ENCODE measurements around the gene TAF11L3. TPM values are rescaled to one million over a fixed set of nuclear protein-coding genes. Genes with fewer than 3 reads are reported as not detected.
"Not testable (repeated sequence)": the region's sequence is repeated elsewhere in the genome, so short reads cannot be mapped to it uniquely, and the experiment has no call there.

The TAF11L3 gene
- not detected for polyA plus RNA-seq (2013, experiment 1 of 2)
- not detected for polyA plus RNA-seq (2013, experiment 2 of 2)

DNA sequence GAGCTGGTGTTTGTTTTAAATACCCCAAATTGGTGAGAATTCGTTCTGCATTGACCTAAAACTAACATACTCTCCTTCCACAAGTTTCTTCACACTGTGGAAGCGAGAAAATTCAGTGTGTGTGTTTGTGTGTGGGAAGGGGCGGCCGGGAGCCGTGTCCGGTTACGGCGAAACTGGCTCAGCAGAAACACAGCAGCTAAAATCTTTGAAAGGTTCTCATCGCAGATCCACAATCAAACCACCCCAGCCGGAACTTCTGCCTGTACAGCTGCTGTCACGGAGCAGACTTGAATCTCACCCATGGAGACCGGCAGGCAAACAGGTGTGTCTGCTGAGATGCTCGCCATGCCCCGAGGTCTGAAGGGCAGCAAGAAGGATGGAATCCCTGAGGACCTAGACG, at the start of gene TAF11L3:
TAF11L3 (plus strand) TSS at position 301 of the 400 bp plus-strand sequence.
- H3K4me3 ChIP-seq (ENCODE audit: extremely low read depth, insufficient read depth, low read length, poor library complexity, severe bottlenecking); H3K36me3 ChIP-seq (ENCODE audit: control insufficient read depth, insufficient read depth, low read length); H3K4me1 ChIP-seq (ENCODE audit: control insufficient read depth, insufficient read depth, low read length, poor library complexity, severe bottlenecking); H3K27ac ChIP-seq (ENCODE audit: low read depth, low read length, severe bottlenecking); H3K9me3 ChIP-seq (ENCODE audit: control insufficient read depth, low read length): not testable (repeated sequence)
- WGBS, 2 experiments (ENCODE audit: insufficient coverage in 2 of 2) = no CpG with 5 or more reads among the region's 15 CpGs

DNA sequence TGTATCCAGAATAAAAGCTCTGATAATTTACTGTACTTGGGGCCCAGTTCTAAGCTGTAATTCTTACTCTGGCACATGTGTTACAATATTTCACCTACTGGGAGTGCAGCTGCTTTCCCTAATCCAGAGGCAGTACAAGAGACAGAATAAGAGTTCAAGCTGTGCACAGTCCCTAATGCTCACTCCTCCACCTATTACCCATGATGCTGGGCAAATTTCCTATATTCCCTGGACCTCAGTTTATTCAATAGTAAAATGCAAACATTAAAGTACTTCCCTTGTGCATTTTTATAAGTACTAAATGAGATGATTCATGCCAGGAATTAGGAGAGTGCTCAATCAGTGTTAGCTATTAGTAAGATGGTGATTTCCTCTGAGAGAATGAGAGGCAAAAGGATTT, 48.1 kb upstream of the TAF11L3 start:
- Histone ChIP-seq H3K9me3 (ENCODE audit: control insufficient read depth, low read length) (no peaks in the 10 kb centered on the region), H3K27ac (ENCODE audit: low read depth, low read length, severe bottlenecking) (no peak overlapping the region), H3K36me3 (ENCODE audit: control insufficient read depth, insufficient read depth, low read length) (no peaks in the 10 kb centered on the region), H3K4me1 (ENCODE audit: control insufficient read depth, insufficient read depth, low read length, poor library complexity, severe bottlenecking) (no peaks in the 10 kb centered on the region), H3K4me3 (ENCODE audit: extremely low read depth, insufficient read depth, low read length, poor library complexity, severe bottlenecking) (no peak overlapping the region)

DNA sequence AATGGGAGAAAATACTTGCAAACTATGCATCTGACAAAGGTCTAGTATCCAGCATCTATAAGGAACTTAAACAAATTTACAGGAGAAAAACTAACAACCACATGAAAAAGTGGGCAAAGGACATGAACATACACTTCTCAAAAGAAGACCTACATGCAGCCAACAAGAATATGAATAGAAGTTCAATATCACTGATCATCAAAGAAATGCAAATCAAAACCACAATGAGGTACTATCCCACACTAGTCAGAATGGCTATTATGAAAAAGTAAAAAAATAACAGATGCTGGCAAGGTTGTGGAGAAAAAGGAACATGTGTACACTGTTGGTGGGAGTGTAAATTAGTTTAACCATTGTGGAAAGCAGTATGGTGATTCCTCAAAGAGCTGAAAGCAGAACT, 43.1 kb upstream of the TAF11L3 start:
- H3K36me3 ChIP-seq (ENCODE audit: control insufficient read depth, insufficient read depth, low read length); H3K4me3 ChIP-seq (ENCODE audit: extremely low read depth, insufficient read depth, low read length, poor library complexity, severe bottlenecking); H3K27ac ChIP-seq (ENCODE audit: low read depth, low read length, severe bottlenecking); H3K4me1 ChIP-seq (ENCODE audit: control insufficient read depth, insufficient read depth, low read length, poor library complexity, severe bottlenecking); H3K9me3 ChIP-seq (ENCODE audit: control insufficient read depth, low read length): not testable (repeated sequence)

DNA sequence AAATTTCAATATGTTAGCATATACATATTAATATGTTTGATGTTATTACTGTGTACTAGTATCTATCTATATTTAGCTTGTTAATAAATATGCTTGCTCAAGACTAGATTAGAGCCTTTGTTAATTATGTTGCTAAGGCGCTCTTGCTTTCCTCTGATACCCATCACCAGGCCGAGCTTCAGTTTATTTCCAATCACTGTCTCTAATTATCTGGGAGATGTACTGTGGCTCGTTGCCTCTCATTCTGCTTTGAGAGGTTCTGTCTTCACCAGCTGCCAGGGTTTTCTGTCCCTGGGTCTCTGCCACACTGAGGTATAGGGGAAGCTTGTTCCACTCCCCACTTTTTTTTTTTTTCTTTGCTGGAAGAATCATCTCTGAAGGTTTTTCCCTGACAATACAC, 41.1 kb upstream of the TAF11L3 start:
- Histone ChIP-seq H3K4me1 (ENCODE audit: control insufficient read depth, insufficient read depth, low read length, poor library complexity, severe bottlenecking) (no peaks in the 10 kb centered on the region), H3K36me3 (ENCODE audit: control insufficient read depth, insufficient read depth, low read length) (no peaks in the 10 kb centered on the region), H3K4me3 (ENCODE audit: extremely low read depth, insufficient read depth, low read length, poor library complexity, severe bottlenecking) (no peak overlapping the region), H3K27ac (ENCODE audit: low read depth, low read length, severe bottlenecking) (no peak overlapping the region), H3K9me3 (ENCODE audit: control insufficient read depth, low read length) (no peaks in the 10 kb centered on the region)
- WGBS, 2 experiments (ENCODE audit: insufficient coverage in 2 of 2) = 93 to 100% methylated on average over 2 to 3 of the region's 3 CpGs

DNA sequence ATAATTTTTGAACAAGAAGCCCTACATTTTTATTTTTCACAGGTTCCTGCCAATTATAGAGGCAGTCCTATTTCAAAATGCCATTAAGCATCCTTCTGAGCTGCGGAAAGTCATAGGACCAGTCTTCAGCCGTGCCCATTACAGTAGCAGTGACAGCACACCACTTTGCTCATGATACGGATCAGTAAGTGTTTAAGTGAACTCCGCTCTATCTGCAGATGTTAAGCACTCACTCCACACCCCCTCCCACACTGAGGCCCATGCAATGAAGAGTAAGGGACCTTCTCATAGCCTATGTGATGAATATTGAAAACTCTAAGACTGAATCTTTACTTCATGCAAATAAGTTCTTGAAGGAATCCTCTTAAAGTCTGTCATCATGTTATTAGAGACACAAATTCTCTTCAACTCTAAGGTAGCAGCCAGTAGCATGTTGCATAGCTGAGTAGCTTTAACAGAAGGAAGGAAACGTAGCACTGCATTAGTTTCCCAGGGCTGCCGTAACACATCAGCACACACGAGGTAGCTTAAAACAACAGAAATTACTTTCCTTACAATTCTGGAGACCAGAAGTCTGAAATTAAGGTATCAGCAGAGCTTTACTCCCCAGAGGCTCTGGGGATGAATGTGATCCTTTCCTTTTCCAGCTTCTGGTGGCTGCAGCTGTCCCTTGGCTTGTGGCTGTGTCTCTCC, 40.4 kb upstream of the TAF11L3 start:
- 85 to 98% methylated on average over 4 to 6 of the region's 7 CpGs for WGBS, 2 experiments (ENCODE audit: insufficient coverage in 2 of 2)
- Histone ChIP-seq H3K9me3 (ENCODE audit: control insufficient read depth, low read length) (no peaks in the 10 kb centered on the region), H3K4me3 (ENCODE audit: extremely low read depth, insufficient read depth, low read length, poor library complexity, severe bottlenecking) (no peak overlapping the region), H3K4me1 (ENCODE audit: control insufficient read depth, insufficient read depth, low read length, poor library complexity, severe bottlenecking) (no peaks in the 10 kb centered on the region), H3K27ac (ENCODE audit: low read depth, low read length, severe bottlenecking) (no peak overlapping the region), H3K36me3 (ENCODE audit: control insufficient read depth, insufficient read depth, low read length) (no peaks in the 10 kb centered on the region)

DNA sequence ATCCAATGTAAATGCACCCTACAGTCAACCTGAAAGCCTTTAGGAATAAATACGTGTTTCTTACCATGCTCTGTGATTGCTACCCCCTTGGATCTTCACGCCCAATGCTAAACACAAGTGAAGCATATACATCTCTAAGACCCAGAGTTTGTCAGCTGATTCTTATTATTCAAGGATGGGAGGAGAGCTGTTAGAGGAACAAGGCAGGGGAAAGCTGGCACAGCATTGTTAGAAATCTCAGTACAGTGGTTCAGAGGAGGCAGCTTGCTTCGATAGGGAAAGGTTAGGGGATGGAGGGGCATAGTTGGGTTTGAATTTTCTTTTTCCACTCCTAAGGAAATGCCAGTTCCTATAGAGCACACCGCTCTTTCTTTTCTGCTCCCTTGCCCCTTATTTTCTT, 36.8 kb upstream of the TAF11L3 start:
- WGBS, 2 experiments (ENCODE audit: insufficient coverage in 2 of 2) = 66% methylated on average over 2 of the region's 4 CpGs; no CpG with 5 or more reads in 1 of the 2 experiments
- no peak overlapping the region for H3K27ac ChIP-seq (ENCODE audit: low read depth, low read length, severe bottlenecking)
- no peaks in the 10 kb centered on the region for H3K36me3 ChIP-seq (ENCODE audit: control insufficient read depth, insufficient read depth, low read length)
- H3K4me3 ChIP-seq (ENCODE audit: extremely low read depth, insufficient read depth, low read length, poor library complexity, severe bottlenecking) = no peak overlapping the region
- H3K4me1 ChIP-seq (ENCODE audit: control insufficient read depth, insufficient read depth, low read length, poor library complexity, severe bottlenecking) = no peaks in the 10 kb centered on the region
- H3K9me3 ChIP-seq (ENCODE audit: control insufficient read depth, low read length) = no peaks in the 10 kb centered on the region

DNA sequence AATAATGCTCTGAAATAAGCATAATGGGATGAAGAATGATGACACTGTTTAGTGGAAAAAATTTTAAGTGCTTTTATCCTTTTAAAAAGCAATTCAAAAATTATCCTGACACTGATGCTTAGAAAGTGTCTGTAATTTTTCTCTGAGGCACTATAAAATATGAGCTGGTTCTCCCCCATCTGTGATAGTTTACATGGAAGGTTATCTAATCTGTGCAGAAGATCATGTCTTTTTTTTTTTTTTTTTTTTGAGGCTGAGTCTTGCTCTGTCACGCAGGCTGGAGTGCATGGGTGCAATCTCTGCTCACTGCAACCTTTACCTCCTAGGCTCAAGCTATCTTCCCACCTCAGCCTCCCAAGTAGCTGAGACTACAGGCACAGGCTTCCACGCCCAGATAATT, 35.4 kb upstream of the TAF11L3 start:
- Histone ChIP-seq H3K4me3 (ENCODE audit: extremely low read depth, insufficient read depth, low read length, poor library complexity, severe bottlenecking) (no peak overlapping the region), H3K4me1 (ENCODE audit: control insufficient read depth, insufficient read depth, low read length, poor library complexity, severe bottlenecking) (no peaks in the 10 kb centered on the region), H3K9me3 (ENCODE audit: control insufficient read depth, low read length) (no peaks in the 10 kb centered on the region), H3K36me3 (ENCODE audit: control insufficient read depth, insufficient read depth, low read length) (no peaks in the 10 kb centered on the region), H3K27ac (ENCODE audit: low read depth, low read length, severe bottlenecking) (no peak overlapping the region)
- WGBS, 2 experiments (ENCODE audit: insufficient coverage in 2 of 2) = 80 to 83% methylated on average over 1 of the region's 2 CpGs

DNA sequence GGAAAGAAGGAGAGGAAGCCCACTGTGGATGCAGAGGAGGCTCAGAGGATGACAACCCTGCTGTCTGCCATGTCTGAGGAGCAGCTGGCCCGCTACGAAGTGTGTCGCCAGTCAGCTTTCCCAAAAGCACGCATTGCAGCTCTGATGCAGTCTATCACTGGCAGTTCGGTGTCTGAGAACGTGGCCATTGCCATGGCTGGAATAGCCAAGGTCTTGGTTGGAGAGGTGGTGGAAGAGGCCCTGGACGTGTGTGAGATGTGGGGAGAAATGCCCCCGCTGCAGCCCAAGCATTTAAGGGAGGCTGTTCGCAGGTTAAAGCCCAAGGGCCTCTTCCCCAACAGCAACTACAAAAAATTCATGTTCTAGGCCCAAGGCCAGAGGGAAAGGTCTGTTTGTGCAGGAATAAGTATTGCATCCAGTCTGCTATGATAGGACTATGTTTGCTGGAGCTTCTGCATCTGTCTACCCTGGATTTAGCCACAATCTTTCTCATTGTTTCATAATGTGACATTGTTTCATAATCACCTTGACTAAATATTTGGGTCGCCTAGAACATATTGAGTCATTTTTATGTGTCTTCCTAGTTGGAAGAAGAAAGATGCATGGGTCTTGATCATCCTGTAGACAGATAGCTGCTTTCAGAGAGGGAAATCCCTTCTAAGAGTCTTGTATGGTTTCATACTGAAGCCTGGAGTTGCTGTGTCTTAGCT, 31.5 kb upstream of the TAF11L3 start:
- WGBS, 2 experiments (ENCODE audit: insufficient coverage in 2 of 2) = 100% methylated on average over 4 of the region's 10 CpGs; no CpG with 5 or more reads in 1 of the 2 experiments

DNA sequence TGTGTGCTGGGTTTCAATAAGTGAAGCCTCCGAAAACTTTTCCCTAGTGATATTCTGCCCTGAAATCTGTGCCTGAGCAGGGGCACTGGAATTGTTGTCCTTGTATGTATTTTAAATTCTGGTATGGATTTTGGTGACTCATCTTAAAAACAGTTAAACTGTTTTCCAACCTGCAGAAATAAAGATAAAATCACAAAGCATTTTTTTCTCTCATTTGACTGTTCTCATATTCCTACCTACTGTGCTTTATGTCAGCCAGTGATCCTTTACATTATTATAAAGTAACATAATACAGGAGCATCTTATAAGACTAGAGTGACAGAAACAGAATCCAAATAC, 31.0 kb upstream of the TAF11L3 start:
- H3K27ac ChIP-seq (ENCODE audit: low read depth, low read length, severe bottlenecking) = no peak overlapping the region
- no peak overlapping the region for H3K4me3 ChIP-seq (ENCODE audit: extremely low read depth, insufficient read depth, low read length, poor library complexity, severe bottlenecking)
- WGBS, 2 experiments (ENCODE audit: insufficient coverage in 2 of 2) = 80% methylated on average over 1 of the region's 1 CpG; no CpG with 5 or more reads in 1 of the 2 experiments
- H3K9me3 ChIP-seq (ENCODE audit: control insufficient read depth, low read length) = no peaks in the 10 kb centered on the region
- no peaks in the 10 kb centered on the region for H3K4me1 ChIP-seq (ENCODE audit: control insufficient read depth, insufficient read depth, low read length, poor library complexity, severe bottlenecking)
- H3K36me3 ChIP-seq (ENCODE audit: control insufficient read depth, insufficient read depth, low read length) = no peaks in the 10 kb centered on the region

More for the DNA sequence above, 31.5 kb upstream of the TAF11L3 start:
- H3K4me1 ChIP-seq (ENCODE audit: control insufficient read depth, insufficient read depth, low read length, poor library complexity, severe bottlenecking); H3K9me3 ChIP-seq (ENCODE audit: control insufficient read depth, low read length); H3K4me3 ChIP-seq (ENCODE audit: extremely low read depth, insufficient read depth, low read length, poor library complexity, severe bottlenecking); H3K36me3 ChIP-seq (ENCODE audit: control insufficient read depth, insufficient read depth, low read length); H3K27ac ChIP-seq (ENCODE audit: low read depth, low read length, severe bottlenecking): not testable (repeated sequence)

DNA sequence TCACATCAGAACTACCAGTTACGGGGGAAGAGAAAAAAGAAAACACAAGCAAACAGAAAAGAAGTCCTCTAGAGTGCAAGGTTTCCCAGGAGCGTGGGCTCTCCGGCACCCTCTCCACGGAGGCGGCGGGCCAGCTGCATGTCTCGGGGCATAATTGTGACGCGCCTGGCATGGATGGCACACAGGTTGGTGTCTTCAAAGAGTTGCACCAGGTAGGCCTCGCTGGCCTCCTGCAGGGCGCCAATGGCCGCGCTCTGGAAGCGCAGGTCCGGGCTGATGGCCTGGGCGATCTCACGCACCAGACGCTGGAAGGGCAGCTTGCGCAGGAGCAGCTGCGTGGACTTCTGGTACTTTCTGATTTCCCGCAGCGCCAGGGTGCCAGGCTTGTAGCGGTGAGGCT, 26.9 kb upstream of the TAF11L3 start:
- not testable (repeated sequence) for H3K4me1 ChIP-seq (ENCODE audit: control insufficient read depth, insufficient read depth, low read length, poor library complexity, severe bottlenecking); H3K36me3 ChIP-seq (ENCODE audit: control insufficient read depth, insufficient read depth, low read length); H3K4me3 ChIP-seq (ENCODE audit: extremely low read depth, insufficient read depth, low read length, poor library complexity, severe bottlenecking); H3K9me3 ChIP-seq (ENCODE audit: control insufficient read depth, low read length); H3K27ac ChIP-seq (ENCODE audit: low read depth, low read length, severe bottlenecking)
- WGBS, 2 experiments (ENCODE audit: insufficient coverage in 2 of 2) = 89 to 100% methylated on average over 5 to 16 of the region's 23 CpGs

DNA sequence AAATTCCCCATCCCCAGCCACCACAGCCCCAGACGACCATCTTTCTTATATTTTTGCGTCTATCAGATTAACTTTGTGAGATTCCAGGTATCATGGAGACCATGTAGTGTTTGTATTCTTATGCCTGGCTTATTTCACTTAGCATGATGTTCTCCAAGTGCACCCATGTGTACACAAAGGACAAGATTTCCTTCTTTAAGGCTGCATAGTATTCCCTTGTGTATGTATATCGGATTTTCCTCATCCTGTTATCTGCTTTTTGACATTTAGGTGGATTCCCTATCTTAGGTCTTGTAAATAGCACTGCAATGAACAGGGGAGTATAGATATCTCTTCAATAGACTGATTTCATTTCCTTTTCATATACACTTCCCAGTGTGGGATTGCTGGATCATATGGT, 25.4 kb upstream of the TAF11L3 start:
- H3K36me3 ChIP-seq (ENCODE audit: control insufficient read depth, insufficient read depth, low read length) = no peaks in the 10 kb centered on the region
- no CpG with 5 or more reads among the region's 3 CpGs for WGBS, 2 experiments (ENCODE audit: insufficient coverage in 2 of 2)
- H3K4me3 ChIP-seq (ENCODE audit: extremely low read depth, insufficient read depth, low read length, poor library complexity, severe bottlenecking) = no peak overlapping the region
- no peaks in the 10 kb centered on the region for H3K4me1 ChIP-seq (ENCODE audit: control insufficient read depth, insufficient read depth, low read length, poor library complexity, severe bottlenecking)
- no peak overlapping the region for H3K27ac ChIP-seq (ENCODE audit: low read depth, low read length, severe bottlenecking)
- H3K9me3 ChIP-seq (ENCODE audit: control insufficient read depth, low read length) = no peaks in the 10 kb centered on the region
